Measurements from ENCODE around the gene PPIH.
"Not testable (repeated sequence)": the region's sequence is repeated elsewhere in the genome, so short reads cannot be mapped to it uniquely, and the experiment has no call there.

The PPIH gene

DNA sequence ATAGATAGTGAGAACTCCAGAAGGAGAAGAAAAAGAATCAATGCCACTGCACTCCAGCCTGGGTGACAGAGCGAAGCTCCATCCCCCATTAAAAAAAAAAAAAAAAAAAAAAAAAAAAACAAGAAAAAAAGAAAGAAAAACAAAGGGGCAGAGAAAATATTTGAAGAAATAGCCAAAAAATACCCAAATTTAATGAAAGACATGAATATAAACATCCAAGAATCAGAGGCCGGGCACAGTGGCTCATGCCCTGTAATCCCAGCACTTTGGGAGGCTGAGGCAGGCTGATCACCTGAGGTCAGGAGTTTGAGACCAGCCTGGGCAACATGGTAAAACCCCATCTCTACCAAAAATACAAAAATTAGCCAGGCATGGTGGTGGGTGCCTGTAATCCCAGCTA, 64.2 kb downstream of the PPIH start:
- H3K4me3 ChIP-seq (ENCODE audit: low read length); H3K36me3 ChIP-seq (ENCODE audit: control insufficient read depth, insufficient read depth, low read length); H3K9ac ChIP-seq (ENCODE audit: low read length); H3K27me3 ChIP-seq (ENCODE audit: control insufficient read depth, insufficient read depth, low read length); H3K27ac ChIP-seq (ENCODE audit: low read depth, low read length); H3K4me1 ChIP-seq (ENCODE audit: control insufficient read depth, insufficient read depth, low read length): not testable (repeated sequence)

DNA sequence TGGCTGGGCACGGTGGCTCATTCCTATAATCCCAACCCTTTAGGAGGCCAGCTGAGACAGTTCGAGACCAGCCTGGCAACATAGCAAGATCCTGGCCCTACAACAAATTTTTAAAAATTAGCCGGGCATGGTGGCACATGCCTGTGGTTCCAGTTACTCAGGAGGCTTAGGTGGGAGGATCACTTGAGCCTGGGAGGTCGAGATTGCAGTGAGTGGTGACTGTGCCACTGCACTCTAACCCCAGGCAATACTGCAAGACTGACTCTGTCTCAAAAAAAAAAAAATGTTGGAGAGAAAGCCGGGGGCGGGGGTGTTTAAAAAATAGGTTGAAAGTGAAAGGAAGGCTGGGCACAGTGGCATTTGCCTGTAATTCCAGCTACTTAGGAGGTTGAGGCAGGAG, 65.3 kb downstream of the PPIH start:
- no peak overlapping the region for H3K27ac ChIP-seq (ENCODE audit: low read depth, low read length)
- H3K36me3 ChIP-seq (ENCODE audit: control insufficient read depth, insufficient read depth, low read length) = no peaks in the 10 kb centered on the region
- no peak overlapping the region for H3K9ac ChIP-seq (ENCODE audit: low read length)
- H3K4me1 ChIP-seq (ENCODE audit: control insufficient read depth, insufficient read depth, low read length) = no peaks in the 10 kb centered on the region
- no peaks in the 10 kb centered on the region for H3K27me3 ChIP-seq (ENCODE audit: control insufficient read depth, insufficient read depth, low read length)
- H3K4me3 ChIP-seq (ENCODE audit: low read length) = no peak overlapping the region

- H3K27me3 ChIP-seq (ENCODE audit: control insufficient read depth, insufficient read depth, low read length); H3K4me3 ChIP-seq (ENCODE audit: low read length): not testable (repeated sequence)
Measured at GRCh38 chr1:42725820-42726219, 67.6 kb downstream of the PPIH start.

More at GRCh38 chr1:42725820-42726219, 67.6 kb downstream of the PPIH start:
- not testable (repeated sequence) for H3K36me3 ChIP-seq (ENCODE audit: control insufficient read depth, insufficient read depth, low read length); H3K9ac ChIP-seq (ENCODE audit: low read length); H3K4me1 ChIP-seq (ENCODE audit: control insufficient read depth, insufficient read depth, low read length); H3K27ac ChIP-seq (ENCODE audit: low read depth, low read length)

Data from rectal smooth muscle tissue (tissue), 1 donor.